G401.6 (cell line): ENCODE measurements around the gene CREB3L1.

Experiments used
- FAIRE-seq: peaks from 2 replicates; lab custom pipeline; 2012; peaks lifted over from hg19 to GRCh38; lab: Jason Lieb, UNC

CREB3L1 gene

GRCh38 chr11:46346886-46347636 is 69.6 kb downstream of the CREB3L1 start, which contains the start of gene DGKZ:
Gene DGKZ, plus strand, starts transcription at chr11:46347463. Its CDS starts 197 bp downstream, at chr11:46347660.
- no peak for FAIRE-seq

- no peak for FAIRE-seq
Measured at GRCh38 chr11:46347637-46348311, 70.3 kb downstream of the CREB3L1 start.

GRCh38 chr11:46348566-46349401 is 71.3 kb downstream of the CREB3L1 start:
- FAIRE-seq: no peak

GRCh38 chr11:46350695-46351094 is 73.2 kb downstream of the CREB3L1 start:
- no peak for FAIRE-seq

- no peak for FAIRE-seq
Measured at GRCh38 chr11:46351148-46351547, 73.7 kb downstream of the CREB3L1 start.

GRCh38 chr11:46351606-46352005 is 74.1 kb downstream of the CREB3L1 start:
- no peak for FAIRE-seq

- FAIRE-seq: no peak
Measured at GRCh38 chr11:46352063-46352841, 74.8 kb downstream of the CREB3L1 start.

- FAIRE-seq: no peak
Measured at GRCh38 chr11:46353698-46354097, 76.2 kb downstream of the CREB3L1 start.

- FAIRE-seq: no peak
Measured at GRCh38 chr11:46356924-46357482, 79.5 kb downstream of the CREB3L1 start.

GRCh38 chr11:46357483-46357936 is 80.0 kb downstream of the CREB3L1 start:
- FAIRE-seq: no peak

- no peak for FAIRE-seq
Measured at GRCh38 chr11:46359953-46360352, 82.5 kb downstream of the CREB3L1 start.

- no peak for FAIRE-seq
Measured at GRCh38 chr11:46360878-46361277, 83.4 kb downstream of the CREB3L1 start.

GRCh38 chr11:46361283-46362155 is 84.1 kb downstream of the CREB3L1 start:
- FAIRE-seq: no peak

GRCh38 chr11:46362156-46363030 is 84.9 kb downstream of the CREB3L1 start:
- FAIRE-seq: no peak

GRCh38 chr11:46363031-46363407 is 85.6 kb downstream of the CREB3L1 start:
- FAIRE-seq: no peak

- FAIRE-seq: no peak
Measured at GRCh38 chr11:46363455-46364005, 86.1 kb downstream of the CREB3L1 start.

- no peak for FAIRE-seq
Measured at GRCh38 chr11:46364056-46364455, 86.6 kb downstream of the CREB3L1 start.

GRCh38 chr11:46364791-46365190 is 87.3 kb downstream of the CREB3L1 start:
- no peak for FAIRE-seq

- no peak for FAIRE-seq
Measured at GRCh38 chr11:46366260-46366659, 88.8 kb downstream of the CREB3L1 start.
